Nephron (organoid): Measurements from ENCODE around the gene PLOD1.

ENCODE experiments used
- H3K27ac Mint-ChIP-seq, 3 experiments: 2 replicates each; pipeline ENCODE4 v1.8.0; 2020; ENCODE audit warnings: mixed read lengths in 3 of 3, mild to moderate bottlenecking in 2 of 3, moderate library complexity in 1 of 3
- H3K27me3 Mint-ChIP-seq: 2 replicates; pipeline ENCODE4 v1.8.0; 2021; ENCODE audit warnings: low read depth, mild to moderate bottlenecking, moderate library complexity, mixed read lengths
- H3K36me3 Mint-ChIP-seq: 2 replicates; pipeline ENCODE4 v1.8.0; 2020; ENCODE audit warnings: low read depth, mixed read lengths
- H3K4me1 Mint-ChIP-seq: 2 replicates; pipeline ENCODE4 v1.8.0; 2020; ENCODE audit warnings: mixed read lengths
- H3K4me3 Mint-ChIP-seq, 3 experiments: 2 replicates each; pipeline ENCODE4 v1.8.0; 2020; ENCODE audit warnings: mild to moderate bottlenecking in 3 of 3, mixed read lengths in 3 of 3, moderate library complexity in 2 of 3
- H3K9me3 Mint-ChIP-seq: 2 replicates; pipeline ENCODE4 v1.8.0; 2020; ENCODE audit warnings: mixed read lengths
- TF ChIP-seq, protein P1 (sequence below), 3 experiments: fragments of 200-600 bp; sonication (generic); IDR thresholded peaks; one replicate each; pipeline ENCODE4 v1.5.0; 2021; ENCODE audit warnings: antibody characterized with exemption in 3 of 3; ENCODE audit not compliant: unreplicated experiment in 3 of 3

The PLOD1 gene

GRCh38 chr1:11943619-11944018 lies 9.1 kb downstream of the PLOD1 start:
- TF ChIP-seq, protein P1, sequence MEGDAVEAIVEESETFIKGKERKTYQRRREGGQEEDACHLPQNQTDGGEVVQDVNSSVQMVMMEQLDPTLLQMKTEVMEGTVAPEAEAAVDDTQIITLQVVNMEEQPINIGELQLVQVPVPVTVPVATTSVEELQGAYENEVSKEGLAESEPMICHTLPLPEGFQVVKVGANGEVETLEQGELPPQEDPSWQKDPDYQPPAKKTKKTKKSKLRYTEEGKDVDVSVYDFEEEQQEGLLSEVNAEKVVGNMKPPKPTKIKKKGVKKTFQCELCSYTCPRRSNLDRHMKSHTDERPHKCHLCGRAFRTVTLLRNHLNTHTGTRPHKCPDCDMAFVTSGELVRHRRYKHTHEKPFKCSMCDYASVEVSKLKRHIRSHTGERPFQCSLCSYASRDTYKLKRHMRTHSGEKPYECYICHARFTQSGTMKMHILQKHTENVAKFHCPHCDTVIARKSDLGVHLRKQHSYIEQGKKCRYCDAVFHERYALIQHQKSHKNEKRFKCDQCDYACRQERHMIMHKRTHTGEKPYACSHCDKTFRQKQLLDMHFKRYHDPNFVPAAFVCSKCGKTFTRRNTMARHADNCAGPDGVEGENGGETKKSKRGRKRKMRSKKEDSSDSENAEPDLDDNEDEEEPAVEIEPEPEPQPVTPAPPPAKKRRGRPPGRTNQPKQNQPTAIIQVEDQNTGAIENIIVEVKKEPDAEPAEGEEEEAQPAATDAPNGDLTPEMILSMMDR (IDR thresholded peaks at IDR 0.05; ENCODE audit: unreplicated experiment in 3 of 3) = no peak
- H3K27ac Mint-ChIP-seq = peak overlapping the region in 1 of 3 experiments; percentile 96
- H3K36me3 Mint-ChIP-seq = peaks cover 25% of the 10 kb centered on the region
- no peak overlapping the region for H3K4me3 Mint-ChIP-seq
- no peaks in the 10 kb centered on the region for H3K9me3 Mint-ChIP-seq
- no peaks in the 10 kb centered on the region for H3K27me3 Mint-ChIP-seq
- H3K4me1 Mint-ChIP-seq = peaks cover 10% of the 10 kb centered on the region

- no peaks in the 10 kb centered on the region for H3K9me3 Mint-ChIP-seq
- peaks cover 6% of the 10 kb centered on the region for H3K4me1 Mint-ChIP-seq
- no peaks in the 10 kb centered on the region for H3K27me3 Mint-ChIP-seq
- H3K4me3 Mint-ChIP-seq = peak overlapping the region in 1 of 3 experiments; percentile 56
- peaks cover 30% of the 10 kb centered on the region for H3K36me3 Mint-ChIP-seq
- peak overlapping the region in 2 of 3 experiments; percentile 91 to 96 for H3K27ac Mint-ChIP-seq
- TF ChIP-seq, protein P1 (IDR thresholded peaks at IDR 0.05; ENCODE audit: unreplicated experiment in 3 of 3) = no peak
Measured at GRCh38 chr1:11944358-11944931, 9.9 kb downstream of the PLOD1 start.

- Mint-ChIP-seq H3K27me3 (no peaks in the 10 kb centered on the region), H3K4me3 (no peak overlapping the region), H3K27ac (no peak overlapping the region), H3K9me3 (no peaks in the 10 kb centered on the region), H3K4me1 (peaks cover 6% of the 10 kb centered on the region), H3K36me3 (peaks cover 44% of the 10 kb centered on the region)
- TF ChIP-seq, protein P1 (IDR thresholded peaks at IDR 0.05; ENCODE audit: unreplicated experiment in 3 of 3) = no peak
Measured at GRCh38 chr1:11946647-11947046, 12.1 kb downstream of the PLOD1 start.

DNA sequence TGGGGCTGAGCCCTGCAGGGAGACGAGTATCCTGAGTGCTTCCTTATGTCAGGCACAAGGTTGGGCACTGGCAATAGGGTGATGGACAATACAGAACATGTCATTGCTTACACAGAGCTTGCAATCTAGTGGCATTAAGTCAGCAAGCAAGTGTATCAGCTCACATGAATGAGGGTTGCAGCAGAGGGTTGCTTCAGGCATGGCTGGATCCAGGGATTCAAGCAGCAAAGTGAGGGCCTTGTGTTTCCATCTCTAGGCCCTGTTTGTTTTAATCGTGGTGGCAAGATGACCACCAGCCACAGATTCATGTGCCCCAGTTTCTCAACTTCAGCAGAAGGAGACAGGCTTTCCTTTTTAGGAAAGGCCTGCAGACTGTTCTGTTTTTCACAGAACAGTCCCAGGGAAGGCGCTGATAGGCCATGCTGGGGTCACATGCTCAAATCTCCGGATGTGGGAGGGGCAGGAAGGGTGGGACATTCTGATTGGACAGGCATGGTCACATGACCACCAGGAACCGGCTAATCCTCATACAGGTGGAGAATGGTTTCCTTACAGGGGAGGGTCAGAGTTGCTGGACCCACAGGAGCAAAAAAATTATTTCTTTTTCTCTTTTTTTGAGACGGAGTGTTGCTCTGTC lies 14.4 kb downstream of the PLOD1 start:
- H3K27me3 Mint-ChIP-seq = no peaks in the 10 kb centered on the region
- TF ChIP-seq, protein P1 (IDR thresholded peaks at IDR 0.05; ENCODE audit: unreplicated experiment in 3 of 3) = no peak
- no peak overlapping the region for H3K27ac Mint-ChIP-seq
- no peak overlapping the region for H3K4me3 Mint-ChIP-seq
- H3K4me1 Mint-ChIP-seq = peaks cover 6% of the 10 kb centered on the region
- H3K36me3 Mint-ChIP-seq = peaks cover 50% of the 10 kb centered on the region
- no peaks in the 10 kb centered on the region for H3K9me3 Mint-ChIP-seq

GRCh38 chr1:11951901-11952300 lies 17.4 kb downstream of the PLOD1 start:
- H3K9me3 Mint-ChIP-seq = no peaks in the 10 kb centered on the region
- TF ChIP-seq, protein P1 (IDR thresholded peaks at IDR 0.05; ENCODE audit: unreplicated experiment in 3 of 3) = no peak
- H3K4me1 Mint-ChIP-seq = no peaks in the 10 kb centered on the region
- no peaks in the 10 kb centered on the region for H3K27me3 Mint-ChIP-seq
- no peak overlapping the region for H3K4me3 Mint-ChIP-seq
- no peak overlapping the region for H3K27ac Mint-ChIP-seq
- H3K36me3 Mint-ChIP-seq = peaks cover 44% of the 10 kb centered on the region
